ENCODE data around the gene SLC25A43.

- TF ChIP-seq ZNF274 (IDR thresholded peaks at IDR 0.05; ENCODE audit: borderline replicate concordance, extremely low read depth, low read length) (no peak), ASH2L (IDR thresholded peaks at IDR 0.05; ENCODE audit: low read length) (no peak), CHD2 (IDR thresholded peaks at IDR 0.05; ENCODE audit: low read length) (no peak), POLR2AphosphoS5 (IDR thresholded peaks at IDR 0.05; ENCODE audit: low read depth, low read length) (no peak), RFX5 (IDR thresholded peaks at IDR 0.05; ENCODE audit: borderline replicate concordance, low read depth, low read length) (no peak), PHF8 (conservative IDR thresholded peaks at IDR 0.05; ENCODE audit: low read depth, low read length) (no peak), EZH2 (IDR thresholded peaks at IDR 0.05; ENCODE audit: low read depth, low read length, severe bottlenecking) (no peak)
- TF ChIP-seq, protein P1, sequence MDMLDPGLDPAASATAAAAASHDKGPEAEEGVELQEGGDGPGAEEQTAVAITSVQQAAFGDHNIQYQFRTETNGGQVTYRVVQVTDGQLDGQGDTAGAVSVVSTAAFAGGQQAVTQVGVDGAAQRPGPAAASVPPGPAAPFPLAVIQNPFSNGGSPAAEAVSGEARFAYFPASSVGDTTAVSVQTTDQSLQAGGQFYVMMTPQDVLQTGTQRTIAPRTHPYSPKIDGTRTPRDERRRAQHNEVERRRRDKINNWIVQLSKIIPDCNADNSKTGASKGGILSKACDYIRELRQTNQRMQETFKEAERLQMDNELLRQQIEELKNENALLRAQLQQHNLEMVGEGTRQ (IDR thresholded peaks at IDR 0.05; ENCODE audit: low read length) = no peak
- TF ChIP-seq, protein P2, sequence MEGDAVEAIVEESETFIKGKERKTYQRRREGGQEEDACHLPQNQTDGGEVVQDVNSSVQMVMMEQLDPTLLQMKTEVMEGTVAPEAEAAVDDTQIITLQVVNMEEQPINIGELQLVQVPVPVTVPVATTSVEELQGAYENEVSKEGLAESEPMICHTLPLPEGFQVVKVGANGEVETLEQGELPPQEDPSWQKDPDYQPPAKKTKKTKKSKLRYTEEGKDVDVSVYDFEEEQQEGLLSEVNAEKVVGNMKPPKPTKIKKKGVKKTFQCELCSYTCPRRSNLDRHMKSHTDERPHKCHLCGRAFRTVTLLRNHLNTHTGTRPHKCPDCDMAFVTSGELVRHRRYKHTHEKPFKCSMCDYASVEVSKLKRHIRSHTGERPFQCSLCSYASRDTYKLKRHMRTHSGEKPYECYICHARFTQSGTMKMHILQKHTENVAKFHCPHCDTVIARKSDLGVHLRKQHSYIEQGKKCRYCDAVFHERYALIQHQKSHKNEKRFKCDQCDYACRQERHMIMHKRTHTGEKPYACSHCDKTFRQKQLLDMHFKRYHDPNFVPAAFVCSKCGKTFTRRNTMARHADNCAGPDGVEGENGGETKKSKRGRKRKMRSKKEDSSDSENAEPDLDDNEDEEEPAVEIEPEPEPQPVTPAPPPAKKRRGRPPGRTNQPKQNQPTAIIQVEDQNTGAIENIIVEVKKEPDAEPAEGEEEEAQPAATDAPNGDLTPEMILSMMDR (IDR thresholded peaks at IDR 0.05; ENCODE audit: control extremely low read depth in 1 of 3, insufficient read depth in 1 of 3, low read depth in 1 of 3, low read length in 3 of 3) = no peak
These were observed 96.9 kb downstream of the SLC25A43 start for GRCh38 chrX:119495734-119496726.
